ENCODE data around the gene NPTX2. TPM values are rescaled to one million over a fixed set of nuclear protein-coding genes. Genes with fewer than 3 reads are reported as not detected.

NPTX2 gene
- total RNA-seq, 6 experiments from 2014 or later: 0.23 to 3.7 (median 0.73) TPM

GRCh38 chr7:98598846-98599615, 18.1 kb upstream of the NPTX2 start:
- intact Hi-C loops (cut with DNase I): no loop called here
- WGBS (ENCODE audit: insufficient coverage, low coverage, low lambda C conversion rate, missing lambda C conversion rate): 53% methylated on average over 6 of the region's 6 CpGs

GRCh38 chr7:98599886-98600285, 17.2 kb upstream of the NPTX2 start:
- intact Hi-C loops (cut with DNase I): no loop called here
- H3K4me1 ChIP-seq: no peaks in the 10 kb centered on the region
- H3K36me3 ChIP-seq: no peaks in the 10 kb centered on the region
- H3K9me3 ChIP-seq: no peaks in the 10 kb centered on the region
- no peaks in the 10 kb centered on the region for H3K27me3 ChIP-seq
- no peak overlapping the region for H3K27ac ChIP-seq
- no peak for TF ChIP-seq CTCF (IDR thresholded peaks at IDR 0.05)
- no peak for TF ChIP-seq POLR2A (IDR thresholded peaks at IDR 0.05)
- ATAC-seq: no peak
- WGBS (ENCODE audit: insufficient coverage, low coverage, low lambda C conversion rate, missing lambda C conversion rate): 78% methylated on average over 6 of the region's 6 CpGs
- DNase-seq: no peak
- H3K4me3 ChIP-seq: no peak overlapping the region

More at GRCh38 chr7:98598846-98599615, 18.1 kb upstream of the NPTX2 start:
- Histone ChIP-seq H3K27ac (no peak overlapping the region), H3K27me3 (no peaks in the 10 kb centered on the region), H3K36me3 (no peaks in the 10 kb centered on the region), H3K9me3 (no peaks in the 10 kb centered on the region), H3K4me1 (no peaks in the 10 kb centered on the region), H3K4me3 (no peak overlapping the region)
- DNase-seq: no peak
- ATAC-seq: no peak
- TF ChIP-seq POLR2A (IDR thresholded peaks at IDR 0.05) (no peak), CTCF (IDR thresholded peaks at IDR 0.05) (no peak)

GRCh38 chr7:98602755-98603398, 14.2 kb upstream of the NPTX2 start:
- DNase-seq: no peak

GRCh38 chr7:98603399-98603788, 13.7 kb upstream of the NPTX2 start:
- TF ChIP-seq CTCF (IDR thresholded peaks at IDR 0.05) (no peak), POLR2A (IDR thresholded peaks at IDR 0.05) (no peak)
- H3K4me1 ChIP-seq: no peaks in the 10 kb centered on the region
- no peak overlapping the region for H3K4me3 ChIP-seq
- DNase-seq: no peak
- no peaks in the 10 kb centered on the region for H3K36me3 ChIP-seq
- intact Hi-C loops (cut with DNase I): no loop called here
- 67% methylated on average over 3 of the region's 3 CpGs for WGBS (ENCODE audit: insufficient coverage, low coverage, low lambda C conversion rate, missing lambda C conversion rate)
- no peaks in the 10 kb centered on the region for H3K9me3 ChIP-seq
- no peak overlapping the region for H3K27ac ChIP-seq
- no peak for ATAC-seq
- no peaks in the 10 kb centered on the region for H3K27me3 ChIP-seq

More at GRCh38 chr7:98602755-98603398, 14.2 kb upstream of the NPTX2 start:
- Histone ChIP-seq H3K27me3 (no peaks in the 10 kb centered on the region), H3K27ac (no peak overlapping the region), H3K9me3 (no peaks in the 10 kb centered on the region), H3K4me3 (no peak overlapping the region), H3K4me1 (no peaks in the 10 kb centered on the region), H3K36me3 (no peaks in the 10 kb centered on the region)
- no peak for ATAC-seq
- TF ChIP-seq POLR2A (IDR thresholded peaks at IDR 0.05) (no peak), CTCF (IDR thresholded peaks at IDR 0.05) (no peak)
- intact Hi-C loops (cut with DNase I): no loop called here
- 68% methylated on average over 3 of the region's 3 CpGs for WGBS (ENCODE audit: insufficient coverage, low coverage, low lambda C conversion rate, missing lambda C conversion rate)

All from right lobe of liver (tissue), 6 donors.